ENCODE results near the gene RHEX.

DNA sequence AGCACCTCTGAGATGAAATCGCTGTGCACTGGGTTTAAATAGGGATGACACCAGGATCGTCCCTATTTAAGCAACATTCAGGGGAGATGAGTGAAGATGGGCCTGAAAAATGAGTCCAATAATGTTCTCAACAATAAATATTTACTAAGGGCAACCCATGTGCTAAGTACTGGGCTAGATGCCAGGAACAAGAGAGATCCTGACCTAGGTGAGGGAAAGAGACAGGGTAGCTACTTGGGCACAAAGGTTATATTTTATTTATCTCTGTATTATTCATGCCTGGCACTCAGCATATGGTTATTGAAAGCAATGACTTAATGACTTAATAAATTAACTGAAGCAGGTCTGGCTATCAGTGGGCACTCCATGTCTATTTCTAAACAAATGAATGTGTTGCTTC, 91.6 kb downstream of the RHEX start:
- no peak for TF ChIP-seq CTCF (IDR thresholded peaks at IDR 0.05)
- no peak for TF ChIP-seq EZH2 (IDR thresholded peaks at IDR 0.05; ENCODE audit: borderline replicate concordance, insufficient read depth, low read depth, low read length, poor library complexity, severe bottlenecking)
